ENCODE results near the gene MACROD2. TPM values are rescaled to one million over a fixed set of nuclear protein-coding genes. Genes with fewer than 3 reads are reported as not detected.

Gene MACROD2
- total RNA-seq, 1 experiment from 2014 or later = 1.6 TPM

DNA sequence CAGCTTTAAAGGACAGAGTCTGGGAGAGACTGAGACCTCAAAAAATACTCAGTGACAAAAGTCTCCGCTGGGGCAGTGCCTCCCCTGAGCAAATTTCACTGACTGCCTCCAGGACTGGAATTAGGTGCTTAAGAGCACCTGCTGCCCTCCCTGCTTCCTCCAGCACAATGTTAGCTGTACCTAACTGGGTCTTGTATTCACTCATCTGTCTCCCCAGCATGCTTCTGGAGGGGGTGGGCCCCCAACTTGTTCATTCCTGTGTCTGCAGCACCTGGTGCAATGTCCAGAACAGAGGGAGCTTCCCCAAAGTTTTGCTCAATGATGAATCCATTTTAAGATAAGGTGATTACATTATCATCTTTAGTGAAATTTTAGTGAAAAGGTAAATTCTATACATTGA is 1927.2 kb downstream of the MACROD2 start:
- Mint-ChIP-seq H3K36me3 (ENCODE audit: insufficient read depth in 1 of 3, low read depth in 3 of 3) (no peaks in the 10 kb centered on the region), H3K27me3 (ENCODE audit: low read depth) (no peaks in the 10 kb centered on the region), H3K4me1 (peaks cover 3 to 6% of the 10 kb centered on the region in 2 experiments; a peak in 2 of 4 replicates), H3K9me3 (no peaks in the 10 kb centered on the region; a peak in 1 of 5 replicates), H3K27ac (no peak overlapping the region), H3K4me3 (no peak overlapping the region)
- Histone ChIP-seq H3K14ac (ENCODE audit: insufficient read depth, low read length) (no peak overlapping the region), H3K4me1 (ENCODE audit: insufficient read depth, low read length) (no peaks in the 10 kb centered on the region), H3K79me1 (ENCODE audit: insufficient read depth, low read depth, low read length, poor library complexity, severe bottlenecking) (no peaks in the 10 kb centered on the region), H4K8ac (replicated peaks; ENCODE audit: insufficient read length, low read depth, low read length) (no peak overlapping the region), H3K18ac (ENCODE audit: insufficient read length, low read depth, low read length) (no peak overlapping the region), H3K79me2 (ENCODE audit: insufficient read depth, low read length) (no peaks in the 10 kb centered on the region), H3K9me3 (ENCODE audit: control insufficient read depth, low read depth, low read length) (no peaks in the 10 kb centered on the region), H2BK5ac (ENCODE audit: insufficient read length, low read length) (no peak overlapping the region), H3K23ac (ENCODE audit: insufficient read length, low read depth, low read length) (no peak overlapping the region), H3K27me3 (ENCODE audit: insufficient read depth, low read length) (no peaks in the 10 kb centered on the region), H2BK20ac (ENCODE audit: low read depth, low read length, poor library complexity, severe bottlenecking) (no peak overlapping the region), H3K9ac (ENCODE audit: extremely low read depth, insufficient read length, low read length) (no peak overlapping the region), H3K27ac (ENCODE audit: insufficient read length, low read depth, low read length) (no peak overlapping the region), H3K4me2 (ENCODE audit: insufficient read depth, insufficient read length, low read length) (no peak overlapping the region), H2AFZ (ENCODE audit: low read length) (no peak overlapping the region), H3K23me2 (ENCODE audit: insufficient read length, low read depth, low read length, poor library complexity, severe bottlenecking) (no peaks in the 10 kb centered on the region), H3K56ac (ENCODE audit: insufficient read length, low read depth, low read length) (no peak overlapping the region), H2AK5ac (ENCODE audit: insufficient read length, low read length) (no peak overlapping the region), H4K20me1 (ENCODE audit: control insufficient read depth, insufficient read depth, insufficient read length) (no peaks in the 10 kb centered on the region), H4K5ac (ENCODE audit: insufficient read length, low read depth, low read length) (no peak overlapping the region), H4K91ac (ENCODE audit: insufficient read length, low read depth, low read length) (no peak overlapping the region), H2BK12ac (ENCODE audit: insufficient read length, low read depth, low read length) (no peak overlapping the region), H3T11ph (ENCODE audit: low read length) (no peak overlapping the region), H2BK120ac (ENCODE audit: low read depth, low read length, poor library complexity, severe bottlenecking) (no peak overlapping the region), H3K4ac (ENCODE audit: low read depth, low read length) (no peak overlapping the region), H2BK15ac (ENCODE audit: low read depth, low read length) (no peak overlapping the region)
- TF ChIP-seq, protein P1, sequence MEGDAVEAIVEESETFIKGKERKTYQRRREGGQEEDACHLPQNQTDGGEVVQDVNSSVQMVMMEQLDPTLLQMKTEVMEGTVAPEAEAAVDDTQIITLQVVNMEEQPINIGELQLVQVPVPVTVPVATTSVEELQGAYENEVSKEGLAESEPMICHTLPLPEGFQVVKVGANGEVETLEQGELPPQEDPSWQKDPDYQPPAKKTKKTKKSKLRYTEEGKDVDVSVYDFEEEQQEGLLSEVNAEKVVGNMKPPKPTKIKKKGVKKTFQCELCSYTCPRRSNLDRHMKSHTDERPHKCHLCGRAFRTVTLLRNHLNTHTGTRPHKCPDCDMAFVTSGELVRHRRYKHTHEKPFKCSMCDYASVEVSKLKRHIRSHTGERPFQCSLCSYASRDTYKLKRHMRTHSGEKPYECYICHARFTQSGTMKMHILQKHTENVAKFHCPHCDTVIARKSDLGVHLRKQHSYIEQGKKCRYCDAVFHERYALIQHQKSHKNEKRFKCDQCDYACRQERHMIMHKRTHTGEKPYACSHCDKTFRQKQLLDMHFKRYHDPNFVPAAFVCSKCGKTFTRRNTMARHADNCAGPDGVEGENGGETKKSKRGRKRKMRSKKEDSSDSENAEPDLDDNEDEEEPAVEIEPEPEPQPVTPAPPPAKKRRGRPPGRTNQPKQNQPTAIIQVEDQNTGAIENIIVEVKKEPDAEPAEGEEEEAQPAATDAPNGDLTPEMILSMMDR (conservative IDR thresholded peaks at IDR 0.05) = no peak
- no CpG with 5 or more reads among the region's 1 CpG for WGBS (ENCODE audit: extremely low coverage, insufficient read length, low lambda C conversion rate)
- no peak for DNase-seq

All from H9 (cell line).